ENCODE measurements around the gene USP6NL. TPM values are rescaled to one million over a fixed set of nuclear protein-coding genes. Genes with fewer than 3 reads are reported as not detected.

The USP6NL gene
- total and polyA plus RNA-seq, 2 of the 13 experiments (the other 11 are each of a cell fraction or from before 2014, with no cell fraction given): 10.5 to 22.9 TPM

- Histone ChIP-seq H3K79me2 (ENCODE audit: insufficient read depth, low read length) (peaks cover 87% of the 10 kb centered on the region), H3K9ac (ENCODE audit: insufficient read depth, low read depth, low read length) (no peak overlapping the region), H4K20me1 (ENCODE audit: insufficient read depth, low read length) (no peaks in the 10 kb centered on the region; the same call in 1 of the 2 replicates), H3K9me3 (ENCODE audit: low read length) (no peaks in the 10 kb centered on the region), H3K36me3 (replicated peaks in 1 of 2; ENCODE audit: control insufficient read depth in 1 of 2, insufficient read depth in 2 of 2, low read length in 2 of 2) (no peaks in the 10 kb centered on the region), H3K4me2 (ENCODE audit: low read depth, low read length) (peak overlapping the region; percentile 16; the same call in 1 of the 2 replicates), H3K27me3 (ENCODE audit: control insufficient read depth in 1 of 2, insufficient read depth in 2 of 2, low read length in 2 of 2) (no peaks in the 10 kb centered on the region), H3K27ac (ENCODE audit: extremely low read length, insufficient read depth, low read length) (peak overlapping the region; percentile 23), H2AFZ (ENCODE audit: low read length) (no peak overlapping the region), H3K4me1 (ENCODE audit: insufficient read depth, low read length) (peaks cover 45% of the 10 kb centered on the region), H3K4me3 (replicated peaks in 1 of 3; ENCODE audit: insufficient read depth in 1 of 3, low read depth in 2 of 3, low read length in 3 of 3) (no peak overlapping the region)
- in situ Hi-C loops (cut with HindIII; ENCODE audit: extremely low pct_ligation_motif_present, low pct_unique_long_range_greater_than_20kb): no loop called here
- ATAC-seq (peak; percentile 73), DNase-seq (ENCODE audit: low spot score) (peak; percentile 46), FAIRE-seq (peak; percentile 67)
- no TSS peak for BruUV-seq (replicated peaks)
- POLR2A ChIA-PET: no interaction called here
- CTCF ChIA-PET (ENCODE audit: low intra/inter-chr PET ratio, low total read pairs): no interaction called here
- intact Hi-C loops (cut with micrococcal nuclease; ENCODE audit: unreplicated experiment): no loop called here
- no peak for TF ChIP-seq ZMYM3 (CRISPR knock-in tag; IDR thresholded peaks at IDR 0.05)
- peak; percentile 45 for TF ChIP-seq TEAD3 (CRISPR knock-in tag; optimal IDR thresholded peaks at IDR 0.05; ENCODE audit: borderline replicate concordance)
- TF ChIP-seq NR2F1 (CRISPR knock-in tag; IDR thresholded peaks at IDR 0.05): peak; percentile 40 to 51; a peak in 2 of 4 replicates
- TF ChIP-seq ZEB1 (IDR thresholded peaks at IDR 0.05; ENCODE audit: insufficient replicate concordance, low read depth): no peak
- TF ChIP-seq THRA (CRISPR knock-in tag; IDR thresholded peaks at IDR 0.05; ENCODE audit: borderline replicate concordance): no peak
- TF ChIP-seq NCOA1 (CRISPR knock-in tag; IDR thresholded peaks at IDR 0.05): no peak
- peak in 1 of 2 experiments; percentile 47; a peak in 1 of 4 replicates for TF ChIP-seq EP300 (IDR thresholded peaks at IDR 0.05; ENCODE audit: low read depth in 2 of 2, low read length in 2 of 2)
- no peak for TF ChIP-seq EP300 (CRISPR knock-in tag; IDR thresholded peaks at IDR 0.05; ENCODE audit: borderline replicate concordance)
- no peak for TF ChIP-seq SMAD1 (CRISPR knock-in tag; IDR thresholded peaks at IDR 0.05; ENCODE audit: borderline replicate concordance, low read depth)
- peak; percentile 66 for TF ChIP-seq HNF4A (CRISPR knock-in tag; IDR thresholded peaks at IDR 0.05)
- TF ChIP-seq ZGPAT (CRISPR knock-in tag; IDR thresholded peaks at IDR 0.05): 0 out of 2 replicates have a peak, but pooled peaks have one; percentile 9
- no peak for TF ChIP-seq CENPBD1 (CRISPR knock-in tag; IDR thresholded peaks at IDR 0.05; ENCODE audit: borderline replicate concordance, low read depth)
- TF ChIP-seq MEF2D (CRISPR knock-in tag; IDR thresholded peaks at IDR 0.05): no peak
- TF ChIP-seq ZNF264 (CRISPR knock-in tag; IDR thresholded peaks at IDR 0.05): no peak
- no peak for TF ChIP-seq MLX (CRISPR knock-in tag; IDR thresholded peaks at IDR 0.05)
- TF ChIP-seq SRY (CRISPR knock-in tag; IDR thresholded peaks at IDR 0.05): no peak
- TF ChIP-seq FOXO4 (CRISPR knock-in tag; conservative IDR thresholded peaks at IDR 0.05): no peak
- TF ChIP-seq NFYB (CRISPR knock-in tag; IDR thresholded peaks at IDR 0.05): no peak
- no peak for TF ChIP-seq NFYC (CRISPR knock-in tag; IDR thresholded peaks at IDR 0.05)
Measured at GRCh38 chr10:11533328-11533781, 78.1 kb downstream of the USP6NL start.

Data from HepG2 (cell line).